Endodermal cell (in vitro differentiated cells): ENCODE measurements around the gene MS4A12. TPM values are rescaled to one million over a fixed set of nuclear protein-coding genes. Genes with fewer than 3 reads are reported as not detected.
"Not testable (repeated sequence)": the region's sequence is repeated elsewhere in the genome, so short reads cannot be mapped to it uniquely, and the experiment has no call there.

Experiments
- DNase-seq: peaks from one replicate; pipeline ENCODE4 v3.0.0-alpha.2; 2017
- H3K27ac ChIP-seq: 2 replicates; pipeline ENCODE4 v1.5.1; 2013; ENCODE audit warnings: mild to moderate bottlenecking, low read depth, low read length, moderate library complexity
- H3K27me3 ChIP-seq: 2 replicates; pipeline ENCODE4 v1.6.1; 2013; ENCODE audit warnings: mild to moderate bottlenecking, low read length, moderate library complexity; ENCODE audit not compliant: insufficient read depth, control insufficient read depth, poor library complexity, severe bottlenecking
- H3K36me3 ChIP-seq: 2 replicates; pipeline ENCODE4 v1.7.0; 2013; ENCODE audit warnings: mild to moderate bottlenecking, low read length, moderate library complexity; ENCODE audit not compliant: control insufficient read depth, insufficient read depth
- H3K4me1 ChIP-seq: one replicate; pipeline ENCODE4 v1.7.0; 2013; ENCODE audit warnings: low read length; ENCODE audit not compliant: control insufficient read depth, insufficient read depth
- H3K4me3 ChIP-seq: 2 replicates; pipeline ENCODE4 v1.5.1; 2013; ENCODE audit warnings: mild to moderate bottlenecking, low read length, moderate library complexity
- H3K9ac ChIP-seq: 2 replicates; pipeline ENCODE4 v1.6.1; 2013; ENCODE audit warnings: mild to moderate bottlenecking, low read length, moderate library complexity; ENCODE audit not compliant: poor library complexity, severe bottlenecking; ENCODE audit errors: extremely low read depth
- H3K9me3 ChIP-seq: 2 replicates; pipeline ENCODE4 v1.6.1; 2013; ENCODE audit warnings: mild to moderate bottlenecking, low read length, moderate library complexity; ENCODE audit not compliant: control insufficient read depth
- H3K27ac Mint-ChIP-seq: 2 replicates; pipeline ENCODE4 v1.8.0; 2020; ENCODE audit warnings: mixed read lengths
- H3K27me3 Mint-ChIP-seq: 2 replicates; pipeline ENCODE4 v1.8.0; 2021; ENCODE audit warnings: mild to moderate bottlenecking, mixed read lengths; ENCODE audit not compliant: insufficient read depth
- H3K36me3 Mint-ChIP-seq: 2 replicates; pipeline ENCODE4 v1.8.0; 2020; ENCODE audit warnings: low read depth, mixed read lengths
- H3K4me1 Mint-ChIP-seq: 2 replicates; pipeline ENCODE4 v1.8.0; 2020; ENCODE audit warnings: mixed read lengths
- H3K4me3 Mint-ChIP-seq: 2 replicates; pipeline ENCODE4 v1.8.0; 2020; ENCODE audit warnings: mild to moderate bottlenecking, moderate library complexity, mixed read lengths
- H3K9me3 Mint-ChIP-seq: 2 replicates; pipeline ENCODE4 v1.8.0; 2020; ENCODE audit warnings: mild to moderate bottlenecking, mixed read lengths
- WGBS, 2 experiments: methylation state at CpG; one replicate each; pipeline versions ENCODE4 v1.1.5 to v1.1.7; 2013; ENCODE audit warnings: missing lambda C conversion rate in 2 of 2, mixed read lengths in 1 of 2; ENCODE audit not compliant: insufficient coverage in 1 of 2, insufficient read length in 1 of 2; 5-methylcytosine and 5-hydroxymethylcytosine counted together
- total RNA-seq, 2 donors: library from RNA; stranded (reverse); fragmentation: NEBNext Ultra II Directional in 1 of 2; extraction: Animal tissue kit (Norgen Biotek cat#: 25700) in 1 of 2; gene quantifications; 2 replicates in 1 of 2; 3 replicates in 1 of 2; pipeline ENCODE4 v1.2.1, GENCODE V29; 2021
- TF ChIP-seq, protein P1 (sequence below): fragments of 200-600 bp; sonication (generic); conservative IDR thresholded peaks from 2 replicates; pipeline ENCODE4 v1.5.0; 2021; ENCODE audit warnings: antibody characterized with exemption, mild to moderate bottlenecking

Gene MS4A12
- total RNA-seq, 2 donors from 2014 or later: not detected

DNA sequence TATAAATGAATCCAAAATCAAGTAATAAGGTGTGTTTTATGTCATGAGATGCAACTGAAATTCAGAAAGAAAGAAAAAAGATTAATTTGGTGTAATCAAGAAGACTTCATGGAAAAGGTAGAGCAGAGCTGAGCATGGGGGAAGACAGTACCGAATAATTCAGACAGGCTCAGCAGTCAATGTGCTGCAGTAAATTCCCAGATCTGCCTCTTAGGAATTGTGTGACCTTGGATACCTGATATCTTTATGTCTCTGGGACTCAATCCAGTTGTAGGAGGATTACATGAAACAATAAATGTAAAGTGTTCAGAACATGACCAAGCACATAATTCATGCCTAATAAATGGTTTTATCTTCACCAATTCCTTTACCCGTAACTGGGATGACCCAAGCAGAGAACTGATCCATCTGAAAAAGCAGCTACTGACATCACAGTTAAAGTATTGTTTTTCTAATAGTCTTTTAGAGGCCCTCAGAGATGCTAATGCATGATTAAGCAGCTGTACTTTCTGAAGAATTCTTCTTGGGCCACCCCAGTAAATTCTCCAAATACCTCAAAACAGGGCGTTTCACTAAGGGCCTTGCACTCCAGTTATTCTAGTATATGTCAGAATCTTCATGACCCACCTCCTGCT, 7.8 kb downstream of the MS4A12 start:
- Mint-ChIP-seq H3K4me1 (peaks cover 3% of the 10 kb centered on the region), H3K27me3 (no peaks in the 10 kb centered on the region), H3K9me3 (no peaks in the 10 kb centered on the region), H3K27ac (peak overlapping the region; percentile 23), H3K4me3 (no peak overlapping the region), H3K36me3 (no peaks in the 10 kb centered on the region)
- Histone ChIP-seq H3K36me3 (no peaks in the 10 kb centered on the region), H3K27ac (no peak overlapping the region), H3K9me3 (no peaks in the 10 kb centered on the region), H3K4me3 (no peak overlapping the region), H3K27me3 (no peaks in the 10 kb centered on the region), H3K4me1 (no peaks in the 10 kb centered on the region), H3K9ac (no peak overlapping the region)
- no peak for DNase-seq
- WGBS, 2 experiments: 66 to 82% methylated on average over 1 to 3 of the region's 3 CpGs
- TF ChIP-seq, protein P1, sequence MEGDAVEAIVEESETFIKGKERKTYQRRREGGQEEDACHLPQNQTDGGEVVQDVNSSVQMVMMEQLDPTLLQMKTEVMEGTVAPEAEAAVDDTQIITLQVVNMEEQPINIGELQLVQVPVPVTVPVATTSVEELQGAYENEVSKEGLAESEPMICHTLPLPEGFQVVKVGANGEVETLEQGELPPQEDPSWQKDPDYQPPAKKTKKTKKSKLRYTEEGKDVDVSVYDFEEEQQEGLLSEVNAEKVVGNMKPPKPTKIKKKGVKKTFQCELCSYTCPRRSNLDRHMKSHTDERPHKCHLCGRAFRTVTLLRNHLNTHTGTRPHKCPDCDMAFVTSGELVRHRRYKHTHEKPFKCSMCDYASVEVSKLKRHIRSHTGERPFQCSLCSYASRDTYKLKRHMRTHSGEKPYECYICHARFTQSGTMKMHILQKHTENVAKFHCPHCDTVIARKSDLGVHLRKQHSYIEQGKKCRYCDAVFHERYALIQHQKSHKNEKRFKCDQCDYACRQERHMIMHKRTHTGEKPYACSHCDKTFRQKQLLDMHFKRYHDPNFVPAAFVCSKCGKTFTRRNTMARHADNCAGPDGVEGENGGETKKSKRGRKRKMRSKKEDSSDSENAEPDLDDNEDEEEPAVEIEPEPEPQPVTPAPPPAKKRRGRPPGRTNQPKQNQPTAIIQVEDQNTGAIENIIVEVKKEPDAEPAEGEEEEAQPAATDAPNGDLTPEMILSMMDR: no peak

DNA sequence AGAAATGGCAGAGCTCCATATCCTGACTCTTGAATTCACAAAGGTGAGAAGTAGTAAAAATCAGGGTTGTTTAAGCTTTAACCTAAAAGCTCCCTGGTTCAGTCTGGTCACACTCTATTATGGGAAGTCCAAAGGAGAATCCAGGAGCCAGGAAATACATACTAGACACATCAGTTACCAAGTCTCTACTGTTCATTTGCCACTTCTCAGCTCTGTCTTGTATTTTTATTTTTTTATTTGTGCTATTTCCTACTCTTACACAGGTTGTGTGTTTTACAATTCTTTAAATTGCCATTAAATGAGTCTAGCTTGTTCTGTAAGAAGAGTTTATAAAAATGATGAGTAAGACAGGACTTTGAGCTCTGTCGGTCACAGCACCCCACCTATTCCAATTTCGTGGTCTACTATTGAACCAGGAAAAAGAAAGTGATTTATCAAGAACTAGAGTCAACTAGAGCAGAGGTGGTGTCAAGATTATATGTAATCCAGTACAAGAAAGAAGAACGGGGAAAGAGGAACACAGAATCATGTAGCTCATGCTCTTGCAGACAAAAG, 9.7 kb downstream of the MS4A12 start:
- H3K4me1 ChIP-seq: no peaks in the 10 kb centered on the region
- TF ChIP-seq, protein P1: no peak

DNA sequence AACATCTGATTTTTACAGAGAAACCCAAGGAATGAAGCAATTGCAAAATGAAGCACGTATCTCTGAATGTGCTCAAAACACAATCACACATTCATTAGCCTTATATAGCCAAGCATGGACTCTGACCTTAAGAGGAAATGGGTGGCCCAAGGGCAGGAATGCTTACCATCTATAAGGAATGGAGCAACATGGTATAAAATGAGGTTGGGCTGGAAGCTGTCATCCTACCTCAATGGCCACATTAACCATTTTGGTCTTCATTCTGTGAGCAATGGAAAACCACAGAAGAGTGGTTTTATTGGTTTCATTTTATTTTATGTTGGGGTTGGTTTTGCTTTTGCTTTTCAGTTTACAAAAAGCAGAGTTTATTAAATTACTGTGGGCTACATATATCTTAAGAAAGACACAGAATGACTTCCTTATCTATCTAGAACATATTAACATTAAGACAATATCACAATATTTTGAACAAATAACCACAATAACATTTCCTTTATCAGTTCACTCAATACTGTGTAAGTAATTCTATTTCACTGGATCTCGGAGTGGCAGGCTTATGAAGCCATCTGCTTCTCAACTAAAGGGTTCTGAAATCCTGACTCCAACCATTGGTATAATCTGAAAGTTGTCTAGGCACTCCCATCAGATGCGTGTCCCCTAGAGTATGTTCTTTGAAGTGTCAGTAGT, 11.8 kb downstream of the MS4A12 start:
- Histone ChIP-seq H3K9ac (no peak overlapping the region), H3K36me3 (no peaks in the 10 kb centered on the region), H3K27ac (no peak overlapping the region), H3K4me1 (no peaks in the 10 kb centered on the region), H3K27me3 (no peaks in the 10 kb centered on the region), H3K4me3 (no peak overlapping the region), H3K9me3 (peaks cover 4% of the 10 kb centered on the region)
- H3K9me3 Mint-ChIP-seq: peaks cover 16% of the 10 kb centered on the region
- no peak overlapping the region for H3K4me3 Mint-ChIP-seq
- no peak for DNase-seq
- no peaks in the 10 kb centered on the region for H3K27me3 Mint-ChIP-seq
- no peaks in the 10 kb centered on the region for H3K4me1 Mint-ChIP-seq
- H3K36me3 Mint-ChIP-seq: no peaks in the 10 kb centered on the region
- 96 to 100% methylated on average over 1 to 3 of the region's 3 CpGs for WGBS, 2 experiments
- TF ChIP-seq, protein P1: no peak
- no peak overlapping the region for H3K27ac Mint-ChIP-seq

More for the DNA sequence above, 9.7 kb downstream of the MS4A12 start:
- Mint-ChIP-seq H3K27ac (no peak overlapping the region), H3K4me3 (no peak overlapping the region), H3K9me3 (no peaks in the 10 kb centered on the region), H3K27me3 (no peaks in the 10 kb centered on the region), H3K4me1 (peaks cover 3% of the 10 kb centered on the region), H3K36me3 (no peaks in the 10 kb centered on the region)
- no peaks in the 10 kb centered on the region for H3K27me3 ChIP-seq
- DNase-seq: no peak
- no peaks in the 10 kb centered on the region for H3K36me3 ChIP-seq
- 67 to 93% methylated on average over 1 to 3 of the region's 3 CpGs for WGBS, 2 experiments
- H3K4me3 ChIP-seq: no peak overlapping the region
- H3K27ac ChIP-seq: no peak overlapping the region
- H3K9me3 ChIP-seq: no peaks in the 10 kb centered on the region
- H3K9ac ChIP-seq: no peak overlapping the region

DNA sequence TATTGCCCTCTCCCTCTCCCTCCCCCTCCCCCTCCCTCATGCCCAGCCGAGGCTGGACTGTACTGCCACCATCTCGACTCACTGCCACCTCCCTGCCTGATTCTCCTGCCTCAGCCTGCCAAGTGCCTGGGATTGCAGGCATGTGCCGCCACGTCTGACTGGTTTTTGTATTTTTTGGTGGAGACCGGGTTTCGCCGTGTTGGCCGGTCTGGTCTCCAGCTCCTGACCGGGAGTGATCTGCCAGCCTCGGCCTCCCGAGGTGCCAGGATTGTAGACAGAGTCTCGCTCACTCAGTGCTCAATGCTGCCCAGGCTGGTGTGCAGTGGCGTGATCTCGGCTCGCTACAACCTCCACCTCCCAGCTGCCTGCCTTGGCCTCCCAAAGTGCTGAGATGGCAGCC, 17.0 kb downstream of the MS4A12 start:
- H3K4me3 Mint-ChIP-seq, DNase-seq: not testable (repeated sequence)
- 82% methylated on average over 15 of the region's 15 CpGs; no CpG with 5 or more reads in 1 of the 2 experiments for WGBS, 2 experiments

DNA sequence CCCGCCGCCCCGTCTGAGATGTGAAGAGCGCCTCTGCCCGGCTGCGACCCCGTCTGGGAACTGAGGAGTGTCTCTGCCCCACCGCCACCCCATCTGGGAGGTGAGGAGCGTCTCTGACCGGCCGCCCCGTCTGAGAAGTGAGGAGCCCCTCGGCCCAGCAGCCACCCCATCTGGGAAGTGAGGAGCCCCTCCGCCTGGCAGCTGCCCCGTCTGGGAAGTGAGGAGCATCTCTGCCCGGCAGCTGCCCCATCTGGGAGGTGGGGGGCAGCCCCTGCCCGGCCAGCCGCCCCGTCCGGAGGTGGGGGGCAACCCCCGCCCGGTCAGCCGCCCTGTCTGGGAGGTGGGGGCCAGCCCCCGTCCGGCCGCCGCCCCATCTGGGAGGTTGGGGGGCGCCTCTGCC, 17.6 kb downstream of the MS4A12 start:
- not testable (repeated sequence) for H3K27me3 Mint-ChIP-seq, H3K4me3 Mint-ChIP-seq, H3K9ac ChIP-seq, H3K4me1 ChIP-seq, DNase-seq, H3K36me3 ChIP-seq, H3K27ac Mint-ChIP-seq, H3K4me1 Mint-ChIP-seq, H3K4me3 ChIP-seq, H3K27me3 ChIP-seq, H3K36me3 Mint-ChIP-seq, H3K9me3 ChIP-seq, H3K27ac ChIP-seq
- peaks cover 28% of the 10 kb centered on the region for H3K9me3 Mint-ChIP-seq
- WGBS, 2 experiments: 96 to 100% methylated on average over 6 to 26 of the region's 28 CpGs

More for the DNA sequence above, 17.0 kb downstream of the MS4A12 start:
- H3K9me3 ChIP-seq, H3K27me3 Mint-ChIP-seq, H3K27ac Mint-ChIP-seq, H3K4me1 Mint-ChIP-seq, H3K9ac ChIP-seq, H3K36me3 ChIP-seq, H3K27me3 ChIP-seq, H3K27ac ChIP-seq, H3K4me1 ChIP-seq, H3K4me3 ChIP-seq, H3K36me3 Mint-ChIP-seq: not testable (repeated sequence)
- H3K9me3 Mint-ChIP-seq: peaks cover 28% of the 10 kb centered on the region
